IMR-90 (cell line): ENCODE measurements around the gene UTP3. TPM values are rescaled to one million over a fixed set of nuclear protein-coding genes. Genes with fewer than 3 reads are reported as not detected.

Experiments
- ATAC-seq: fragments of 200-7000 bp; cut with Tn5 transposase; 2 replicates; pipeline ENCODE4 v1.9.1; 2020; ENCODE audit warnings: low read depth, mild to moderate bottlenecking, moderate library complexity
- BruUV-seq: library from RNA; stranded (reverse); fragments of 400-500 nt; replicated peaks from 2 replicates; lab custom pipeline; 2021; lab: Mats Ljungman, UMichigan
- CTCF ChIA-PET: fragments of 300-600 bp; formaldehyde crosslinking; extraction: SDS; loops from one replicate; lab custom pipeline; 2021; ENCODE audit warnings: antibody characterized with exemption; lab: Yijun Ruan, JAX
- POLR2A ChIA-PET: fragments of 300-600 bp; sonication (Branson Sonifier 250); formaldehyde crosslinking; loops from one replicate; lab custom pipeline; 2022; ENCODE audit warnings: antibody characterized with exemption; ENCODE audit not compliant: unreplicated experiment; lab: Charles Lee
- DNase-seq: peaks from one replicate; pipeline ENCODE4 v3.0.0; 2013
- H2AFZ ChIP-seq: replicated peaks from 2 replicates; pipeline ENCODE3; 2013; ENCODE audit warnings: low read length, mild to moderate bottlenecking; ENCODE audit not compliant: poor library complexity
- H2AK5ac ChIP-seq: 2 replicates; pipeline ENCODE4 v1.6.1; 2013; ENCODE audit warnings: low read depth, low read length, inconsistent platforms
- H2AK9ac ChIP-seq: replicated peaks from 2 replicates; pipeline ENCODE3; 2013; ENCODE audit warnings: mild to moderate bottlenecking, low read depth, low read length, moderate library complexity; ENCODE audit not compliant: poor library complexity
- H2BK120ac ChIP-seq: 2 replicates; pipeline ENCODE4 v1.6.1; 2013; ENCODE audit warnings: low read depth, low read length, inconsistent platforms
- H2BK15ac ChIP-seq: 3 replicates; pipeline ENCODE4 v1.6.1; 2013; ENCODE audit warnings: low read depth, low read length, inconsistent platforms
- H2BK20ac ChIP-seq: 2 replicates; pipeline ENCODE4 v1.6.1; 2013; ENCODE audit warnings: low read depth, mild to moderate bottlenecking, inconsistent platforms, low read length, moderate library complexity
- H2BK5ac ChIP-seq: 2 replicates; pipeline ENCODE4 v1.6.1; 2013; ENCODE audit warnings: mild to moderate bottlenecking, low read depth, low read length, inconsistent platforms; ENCODE audit not compliant: poor library complexity, severe bottlenecking
- H3K14ac ChIP-seq: replicated peaks from 2 replicates; pipeline ENCODE4 v1.6.1; 2013; ENCODE audit warnings: low read depth, low read length, inconsistent platforms
- H3K18ac ChIP-seq: 2 replicates; pipeline ENCODE4 v1.6.1; 2013; ENCODE audit warnings: low read depth, low read length, control low read depth
- H3K23ac ChIP-seq: 2 replicates; pipeline ENCODE4 v1.6.1; 2013; ENCODE audit warnings: low read depth, low read length, inconsistent platforms
- H3K27ac ChIP-seq: 2 replicates; pipeline ENCODE4 v1.5.1; 2013; ENCODE audit warnings: mild to moderate bottlenecking, control low read depth, low read length; ENCODE audit not compliant: insufficient read depth
- H3K27me3 ChIP-seq: 2 replicates; pipeline ENCODE4 v1.6.1; 2013; ENCODE audit warnings: low read length; ENCODE audit not compliant: control insufficient read depth, insufficient read depth
- H3K36me3 ChIP-seq: 2 replicates; pipeline ENCODE4 v1.6.1; 2013; ENCODE audit warnings: low read length, mixed read lengths; ENCODE audit not compliant: control insufficient read depth, insufficient read depth
- H3K4ac ChIP-seq: 2 replicates; pipeline ENCODE4 v1.6.1; 2013; ENCODE audit warnings: low read depth, low read length, inconsistent platforms
- H3K4me1 ChIP-seq: 2 replicates; pipeline ENCODE4 v1.6.1; 2013; ENCODE audit warnings: low read length, mixed read lengths; ENCODE audit not compliant: control insufficient read depth, insufficient read depth
- H3K4me2 ChIP-seq: 2 replicates; pipeline ENCODE4 v1.6.1; 2013; ENCODE audit warnings: low read depth, mild to moderate bottlenecking, control low read depth, low read length, moderate library complexity
- H3K4me3 ChIP-seq: 2 replicates; pipeline ENCODE4 v1.5.1; 2013; ENCODE audit warnings: low read depth, mild to moderate bottlenecking, control low read depth, low read length, moderate library complexity; ENCODE audit not compliant: insufficient read depth
- H3K56ac ChIP-seq: 2 replicates; pipeline ENCODE4 v1.6.1; 2013; ENCODE audit warnings: low read length, inconsistent platforms; ENCODE audit not compliant: insufficient read depth; ENCODE audit errors: extremely low read depth
- H3K79me1 ChIP-seq, 2 experiments: 2 replicates each; pipeline ENCODE4 v1.6.1; 2013; ENCODE audit warnings: low read length in 2 of 2, inconsistent platforms in 1 of 2, low read depth in 1 of 2
- H3K9ac ChIP-seq: 2 replicates; pipeline ENCODE4 v1.6.1; 2013; ENCODE audit warnings: low read depth, low read length, control low read depth
- H3K9me1 ChIP-seq: 2 replicates; pipeline ENCODE4 v1.6.1; 2013; ENCODE audit warnings: low read length, inconsistent platforms; ENCODE audit not compliant: insufficient read depth
- H3K9me3 ChIP-seq: 2 replicates; pipeline ENCODE4 v1.6.1; 2013; ENCODE audit warnings: low read length; ENCODE audit not compliant: control insufficient read depth, insufficient read depth
- H4K20me1 ChIP-seq: 2 replicates; pipeline ENCODE4 v1.6.1; 2013; ENCODE audit warnings: low read length, inconsistent platforms; ENCODE audit not compliant: insufficient read depth
- H4K5ac ChIP-seq: 2 replicates; pipeline ENCODE4 v1.6.1; 2013; ENCODE audit warnings: mild to moderate bottlenecking, low read depth, low read length, control low read depth
- H4K8ac ChIP-seq, 2 experiments: 2 replicates each; pipeline ENCODE4 v1.6.1; 2013; ENCODE audit warnings: low read depth in 2 of 2, low read length in 2 of 2, control low read depth in 1 of 2, inconsistent platforms in 1 of 2
- H4K91ac ChIP-seq: 2 replicates; pipeline ENCODE4 v1.6.1; 2013; ENCODE audit warnings: low read depth, low read length, inconsistent platforms; ENCODE audit not compliant: insufficient read depth
- BHLHE40 ChIP-seq: fragments of 150-350 bp; IDR thresholded peaks from 2 replicates; pipeline ENCODE4 v1.6.1; 2016; ENCODE audit warnings: mild to moderate bottlenecking, low read depth, low read length
- CEBPB ChIP-seq: IDR thresholded peaks from 2 replicates; pipeline ENCODE4 v1.6.1; 2012; ENCODE audit warnings: low read depth, low read length, improper control_type of control experiment
- CHD1 ChIP-seq: IDR thresholded peaks from 2 replicates; pipeline ENCODE4 v1.6.1; 2012; ENCODE audit warnings: low read depth, low read length, improper control_type of control experiment
- CTCF ChIP-seq: conservative IDR thresholded peaks from 2 replicates; pipeline ENCODE4 v1.5.1; 2012; ENCODE audit warnings: mild to moderate bottlenecking, low read depth, low read length, improper control_type of control experiment
- ELK1 ChIP-seq: fragments of 150-350 bp; IDR thresholded peaks from 2 replicates; pipeline ENCODE4 v1.6.1; 2016; ENCODE audit warnings: low read depth, mild to moderate bottlenecking, low read length, moderate library complexity, borderline replicate concordance
- FOS ChIP-seq: fragments of 150-350 bp; IDR thresholded peaks from 2 replicates; pipeline ENCODE4 v1.6.1; 2016; ENCODE audit warnings: low read depth, low read length
- MAFK ChIP-seq: IDR thresholded peaks from 2 replicates; pipeline ENCODE4 v1.6.1; 2012; ENCODE audit warnings: low read depth, low read length, improper control_type of control experiment
- MAZ ChIP-seq: IDR thresholded peaks from 2 replicates; pipeline ENCODE4 v1.6.1; 2012; ENCODE audit warnings: low read depth, mild to moderate bottlenecking, low read length, improper control_type of control experiment, moderate library complexity, borderline replicate concordance
- MXI1 ChIP-seq: IDR thresholded peaks from 2 replicates; pipeline ENCODE4 v1.6.1; 2012; ENCODE audit warnings: low read depth, mild to moderate bottlenecking, low read length, moderate library complexity, borderline replicate concordance
- POLR2A ChIP-seq: IDR thresholded peaks from 2 replicates; pipeline ENCODE4 v1.6.1; 2012; ENCODE audit warnings: mild to moderate bottlenecking, low read depth, low read length
- RAD21 ChIP-seq: IDR thresholded peaks from 2 replicates; pipeline ENCODE4 v1.6.1; 2012; ENCODE audit warnings: low read length, improper control_type of control experiment
- RCOR1 ChIP-seq: IDR thresholded peaks from 2 replicates; pipeline ENCODE4 v1.6.1; 2012; ENCODE audit warnings: mild to moderate bottlenecking, low read length, improper control_type of control experiment; ENCODE audit not compliant: insufficient replicate concordance
- SMC3 ChIP-seq: fragments of 150-350 bp; IDR thresholded peaks from 2 replicates; pipeline ENCODE4 v1.6.1; 2016; ENCODE audit warnings: low read depth, mild to moderate bottlenecking, antibody characterized with exemption, low read length, moderate library complexity
- WGBS, 2 experiments: methylation state at CpG; one replicate each; pipeline versions ENCODE4 v1.1.5 to v1.1.7; 2013; ENCODE audit warnings: missing lambda C conversion rate in 2 of 2; ENCODE audit not compliant: insufficient read length in 1 of 2; ENCODE audit errors: extremely low coverage in 2 of 2; 5-methylcytosine and 5-hydroxymethylcytosine counted together
- dilution Hi-C: fragments of 300-500 bp; cut with HindIII; formaldehyde crosslinking; loops from one replicate; pipeline ENCODE4 v1.14.3; 2018; ENCODE audit warnings: low sequenced_read_pairs; ENCODE audit not compliant: unreplicated experiment
- in situ Hi-C: fragments of 300-500 bp; cut with MboI; formaldehyde crosslinking; loops from 3 replicates; pipeline ENCODE4 v1.14.3; 2019; ENCODE audit warnings: low sequenced_read_pairs, inconsistent platforms, mixed read lengths
- intact Hi-C: fragments of 100-400 bp; cut with micrococcal nuclease; formaldehyde crosslinking; loops from 2 replicates; pipeline ENCODE4 v1.10.0; 2022
- polyA plus RNA-seq, 3 experiments: library from polyadenylated mRNA; depleted of rRNA; stranded (reverse); fragments of >200 nt; gene quantifications; 2 replicates each; pipeline ENCODE4 v1.2.3, GENCODE V29; 2012; ENCODE audit warnings: low replicate concordance in 1 of 3
- total RNA-seq: library from RNA; depleted of rRNA; stranded (reverse); fragments of >200 nt; gene quantifications from 2 replicates; pipeline ENCODE4 v1.2.3, GENCODE V29; 2012
- TF ChIP-seq, protein P1 (sequence below): fragments of 150-350 bp; IDR thresholded peaks from 2 replicates; pipeline ENCODE4 v1.6.1; 2017; ENCODE audit warnings: mild to moderate bottlenecking, antibody characterized with exemption, low read length, low read depth

The UTP3 gene
- total and polyA plus RNA-seq, 2 of the 4 experiments (the other 2 are of a cell fraction): 14.9 to 30.7 TPM

DNA sequence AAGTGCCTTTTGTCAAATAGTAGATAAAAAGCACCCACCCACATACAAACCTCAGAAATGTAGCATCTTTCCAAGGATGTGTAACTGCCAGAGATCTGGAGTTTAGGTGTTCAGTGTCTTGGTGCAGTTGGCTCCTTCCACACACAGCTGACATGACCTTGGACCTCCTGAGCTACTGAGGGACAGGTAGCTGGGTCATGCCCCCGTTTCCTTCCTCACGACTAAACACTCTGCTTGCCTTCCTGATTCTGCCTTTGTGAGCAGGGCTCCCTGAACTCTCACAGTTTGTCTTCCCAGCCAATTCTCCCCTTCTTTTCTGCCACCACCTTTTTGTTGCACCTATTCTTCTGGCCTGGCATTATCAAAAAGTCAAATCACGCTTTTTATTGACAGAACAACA lies 23.3 kb downstream of the UTP3 start:
- Histone ChIP-seq H3K79me1 (peaks cover 15 to 68% of the 10 kb centered on the region in 2 experiments), H3K4me1 (peaks cover 2% of the 10 kb centered on the region; the same call in 1 of the 2 replicates), H3K4me3 (no peak overlapping the region), H3K56ac (no peak overlapping the region), H3K23ac (peak overlapping the region; percentile 60; the same call in 1 of the 2 replicates), H2AFZ (no peak overlapping the region), H4K20me1 (peaks cover 4% of the 10 kb centered on the region; the same call in 1 of the 2 replicates), H2BK15ac (no peak overlapping the region), H4K91ac (no peak overlapping the region), H3K9me3 (no peaks in the 10 kb centered on the region), H3K4me2 (no peak overlapping the region), H2BK5ac (no peak overlapping the region), H3K27ac (no peak overlapping the region), H2AK9ac (peak overlapping the region; percentile 79), H4K5ac (no peak overlapping the region), H3K18ac (no peak overlapping the region), H2BK20ac (no peak overlapping the region), H3K4ac (no peak overlapping the region), H2BK120ac (no peak overlapping the region), H4K8ac (no peak overlapping the region), H2AK5ac (0 out of 2 replicates have a peak overlapping the region, but pooled peaks have one; percentile 4), H3K9ac (no peak overlapping the region), H3K36me3 (no peaks in the 10 kb centered on the region), H3K14ac (no peak overlapping the region), H3K27me3 (no peaks in the 10 kb centered on the region), H3K9me1 (peaks cover 14% of the 10 kb centered on the region)
- ChIA-PET CTCF (no interaction called here), POLR2A (no interaction called here)
- in situ Hi-C loops: no loop called here
- WGBS, 2 experiments: 58% methylated on average over 2 of the region's 3 CpGs; no CpG with 5 or more reads in 1 of the 2 experiments
- no peak for DNase-seq
- no peak for TF ChIP-seq BHLHE40
- no peak for TF ChIP-seq SMC3
- TF ChIP-seq FOS: no peak
- TF ChIP-seq MAZ: no peak
- no peak for TF ChIP-seq POLR2A
- TF ChIP-seq, protein P1, sequence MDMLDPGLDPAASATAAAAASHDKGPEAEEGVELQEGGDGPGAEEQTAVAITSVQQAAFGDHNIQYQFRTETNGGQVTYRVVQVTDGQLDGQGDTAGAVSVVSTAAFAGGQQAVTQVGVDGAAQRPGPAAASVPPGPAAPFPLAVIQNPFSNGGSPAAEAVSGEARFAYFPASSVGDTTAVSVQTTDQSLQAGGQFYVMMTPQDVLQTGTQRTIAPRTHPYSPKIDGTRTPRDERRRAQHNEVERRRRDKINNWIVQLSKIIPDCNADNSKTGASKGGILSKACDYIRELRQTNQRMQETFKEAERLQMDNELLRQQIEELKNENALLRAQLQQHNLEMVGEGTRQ: no peak
- TF ChIP-seq RCOR1: no peak
- no peak for TF ChIP-seq MXI1
- TF ChIP-seq ELK1: no peak
- TF ChIP-seq CHD1: no peak
- no peak for TF ChIP-seq RAD21
- no peak for TF ChIP-seq MAFK
- TF ChIP-seq CEBPB: no peak
- no peak for TF ChIP-seq CTCF
- ATAC-seq: no peak
- no TSS peak for BruUV-seq
- intact Hi-C loops: no loop called here
- dilution Hi-C loops: no loop called here
